BE2C (cell line): ENCODE measurements around the gene SCYGR4.

Source experiments
- DNase-seq: peaks from one replicate; pipeline ENCODE4 v3.0.0-alpha.2; 2020
- H3K27me3 ChIP-seq: fragments of 250-450 bp; sonication (Bioruptor Pico); 2 replicates; pipeline ENCODE4 v1.5.1; 2020; ENCODE audit warnings: mild to moderate bottlenecking
- H3K36me3 ChIP-seq: fragments of 250-450 bp; sonication (Bioruptor Pico); 2 replicates; pipeline ENCODE4 v1.5.1; 2020; ENCODE audit warnings: mild to moderate bottlenecking
- H3K4me1 ChIP-seq: fragments of 250-450 bp; sonication (Bioruptor Pico); 2 replicates; pipeline ENCODE4 v1.5.1; 2020
- H3K4me3 ChIP-seq: 2 replicates; pipeline ENCODE4 v1.5.1; 2011; ENCODE audit warnings: low read depth, low read length
- H3K9me3 ChIP-seq: fragments of 250-450 bp; sonication (Bioruptor Pico); 2 replicates; pipeline ENCODE4 v1.5.1; 2020
- CTCF ChIP-seq: IDR thresholded peaks from 2 replicates; pipeline ENCODE4 v1.5.1; 2012; ENCODE audit warnings: mild to moderate bottlenecking, low read depth, low read length

Gene SCYGR4

GRCh38 chr2:227653419-227653818 lies 36.1 kb downstream of the SCYGR4 start:
- Histone ChIP-seq H3K9me3 (no peaks in the 10 kb centered on the region), H3K4me1 (no peaks in the 10 kb centered on the region), H3K27me3 (peaks cover 8% of the 10 kb centered on the region), H3K36me3 (no peaks in the 10 kb centered on the region), H3K4me3 (no peak overlapping the region)
- no peak for TF ChIP-seq CTCF
- no peak for DNase-seq

- H3K27me3 ChIP-seq = peaks cover 8% of the 10 kb centered on the region
- no peaks in the 10 kb centered on the region for H3K9me3 ChIP-seq
- TF ChIP-seq CTCF = no peak
- no peak for DNase-seq
- H3K4me3 ChIP-seq = no peak overlapping the region
- no peaks in the 10 kb centered on the region for H3K4me1 ChIP-seq
- H3K36me3 ChIP-seq = no peaks in the 10 kb centered on the region
Observed at GRCh38 chr2:227654426-227654825, 37.1 kb downstream of the SCYGR4 start.

- TF ChIP-seq CTCF = no peak
- no peaks in the 10 kb centered on the region for H3K9me3 ChIP-seq
- H3K4me3 ChIP-seq = no peak overlapping the region
- no peaks in the 10 kb centered on the region for H3K4me1 ChIP-seq
- H3K36me3 ChIP-seq = no peaks in the 10 kb centered on the region
- no peak for DNase-seq
- H3K27me3 ChIP-seq = peaks cover 4% of the 10 kb centered on the region
Observed at GRCh38 chr2:227655454-227655853, 38.2 kb downstream of the SCYGR4 start.

- Histone ChIP-seq H3K4me3 (no peak overlapping the region), H3K9me3 (no peaks in the 10 kb centered on the region), H3K27me3 (no peaks in the 10 kb centered on the region; the same call in 1 of the 2 replicates), H3K36me3 (no peaks in the 10 kb centered on the region), H3K4me1 (no peaks in the 10 kb centered on the region)
- TF ChIP-seq CTCF = no peak
- no peak for DNase-seq
Observed at GRCh38 chr2:227657199-227657845, 40.0 kb downstream of the SCYGR4 start.

GRCh38 chr2:227661025-227661649 lies 43.8 kb downstream of the SCYGR4 start:
- TF ChIP-seq CTCF = no peak
- Histone ChIP-seq H3K4me3 (no peak overlapping the region), H3K9me3 (no peaks in the 10 kb centered on the region), H3K27me3 (no peaks in the 10 kb centered on the region), H3K36me3 (no peaks in the 10 kb centered on the region), H3K4me1 (no peaks in the 10 kb centered on the region)
- DNase-seq = no peak

GRCh38 chr2:227661827-227662226 lies 44.5 kb downstream of the SCYGR4 start:
- no peaks in the 10 kb centered on the region for H3K4me1 ChIP-seq
- no peak for DNase-seq
- H3K4me3 ChIP-seq = no peak overlapping the region
- H3K36me3 ChIP-seq = no peaks in the 10 kb centered on the region
- no peak for TF ChIP-seq CTCF
- H3K27me3 ChIP-seq = peaks cover 4% of the 10 kb centered on the region
- H3K9me3 ChIP-seq = no peaks in the 10 kb centered on the region
